Esophagus (tissue), 2 donors: Measurements from ENCODE around the gene ELP5. TPM values are rescaled to one million over a fixed set of nuclear protein-coding genes. Genes with fewer than 3 reads are reported as not detected.
A peak's percentile ranks its signal among the peaks of the same experiment; 100 is the strongest.

Source experiments
- H3K27ac ChIP-seq, 2 donors: one replicate each; pipeline ENCODE4 v1.5.1; 2013; ENCODE audit warnings: low read depth in 2 of 2, mild to moderate bottlenecking in 2 of 2, inconsistent platforms in 1 of 2, low read length in 1 of 2, moderate library complexity in 1 of 2
- H3K27me3 ChIP-seq, 2 donors: one replicate each; pipeline ENCODE4 v1.6.1; 2013; ENCODE audit warnings: low read length in 2 of 2, control low read depth in 1 of 2, mild to moderate bottlenecking in 1 of 2; ENCODE audit not compliant: insufficient read depth in 2 of 2, control insufficient read depth in 1 of 2
- H3K36me3 ChIP-seq, 2 donors: one replicate each; pipeline ENCODE4 v1.6.1; 2013; ENCODE audit warnings: low read length in 1 of 2; ENCODE audit not compliant: control insufficient read depth in 2 of 2, insufficient read depth in 2 of 2
- H3K4me1 ChIP-seq, 2 donors: one replicate each; pipeline ENCODE4 v1.6.1; 2013; ENCODE audit warnings: low read length in 1 of 2; ENCODE audit not compliant: control insufficient read depth in 2 of 2, insufficient read depth in 2 of 2
- H3K4me3 ChIP-seq, 2 donors: one replicate each; pipeline ENCODE4 v1.5.1; 2013; ENCODE audit warnings: low read length in 2 of 2, mild to moderate bottlenecking in 2 of 2, low read depth in 1 of 2, moderate library complexity in 1 of 2
- H3K9me3 ChIP-seq, 2 donors: one replicate each; pipeline ENCODE4 v1.6.1; 2013; ENCODE audit warnings: mild to moderate bottlenecking in 2 of 2, low read depth in 1 of 2, low read length in 1 of 2, moderate library complexity in 1 of 2; ENCODE audit not compliant: control insufficient read depth in 2 of 2, insufficient read depth in 1 of 2
- WGBS, 2 donors: extraction: QIAGEN DNeasy Blood & Tissue Kit; methylation state at CpG; one replicate each; pipeline ENCODE4 v1.1.7; 2013; 5-methylcytosine and 5-hydroxymethylcytosine counted together
- polyA plus RNA-seq, 2 donors: library from polyadenylated mRNA; stranded (reverse); fragments of 200-250 nt; gene quantifications; one replicate each; pipeline ENCODE4 v1.2.3, GENCODE V29; 2013
- donor health status: healthy with polysubstance abuse.
- donor health status: Bipolar disorder and iron deficiency.

Gene ELP5
- polyA plus RNA-seq, 2 donors, result 14.7 to 39.0 TPM

DNA sequence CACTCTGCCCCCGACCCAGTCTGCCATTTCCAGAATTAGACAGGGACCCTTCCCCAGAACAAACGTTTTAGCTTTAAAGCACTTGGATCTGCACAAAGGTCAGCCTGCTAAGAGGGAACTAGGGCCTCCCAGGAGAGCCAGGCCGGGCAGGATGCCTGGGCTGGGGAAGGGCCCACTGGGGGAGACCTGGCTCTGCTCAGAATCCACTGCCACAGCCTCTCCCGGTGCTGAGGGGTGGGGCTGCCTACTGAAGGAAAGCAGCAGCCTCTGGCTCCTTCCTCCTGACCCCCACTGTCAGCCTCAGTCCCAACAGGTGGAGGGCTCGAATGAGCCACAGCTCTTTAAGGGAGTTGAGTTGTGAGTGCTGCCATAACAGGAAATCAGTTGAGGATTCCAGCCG, 40.7 kb downstream of the ELP5 start:
- Histone ChIP-seq H3K27me3 (no peaks in the 10 kb centered on the region), H3K36me3 (no peaks in the 10 kb centered on the region), H3K4me1 (peaks cover 16 to 17% of the 10 kb centered on the region in 2 donors), H3K4me3 (no peak overlapping the region), H3K27ac (peak overlapping the region; percentile 32 to 86), H3K9me3 (no peaks in the 10 kb centered on the region)
- 14 to 26% methylated on average over 6 of the region's 6 CpGs for whole genome bisulfite sequencing, 2 donors

DNA sequence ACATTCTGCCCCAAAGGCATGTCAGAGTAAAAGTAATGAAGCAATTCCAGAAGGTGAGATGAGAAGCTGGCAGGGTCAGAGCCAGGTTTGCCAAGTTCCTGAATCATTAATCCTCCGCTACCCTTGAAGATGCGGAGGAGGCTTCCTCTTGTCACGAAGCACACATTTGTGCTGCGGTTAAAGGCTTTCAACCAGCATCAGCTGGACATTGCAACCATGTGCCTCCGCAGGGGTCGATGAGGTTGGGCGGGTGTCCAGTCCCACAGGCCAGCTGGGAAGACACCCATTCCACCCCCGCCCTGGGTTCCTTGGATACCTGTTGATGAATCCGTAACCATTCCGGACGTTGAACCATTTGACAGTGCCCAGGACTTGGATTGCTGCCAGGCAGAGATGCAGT, 41.1 kb downstream of the ELP5 start:
- peak overlapping the region; percentile 32 to 86 for H3K27ac ChIP-seq
- no peaks in the 10 kb centered on the region for H3K27me3 ChIP-seq
- H3K4me1 ChIP-seq, result peaks cover 16 to 17% of the 10 kb centered on the region in 2 donors
- H3K4me3 ChIP-seq, result no peak overlapping the region
- WGBS, 2 donors, result 47 to 65% methylated on average over 11 of the region's 11 CpGs
- no peaks in the 10 kb centered on the region for H3K36me3 ChIP-seq
- no peaks in the 10 kb centered on the region for H3K9me3 ChIP-seq

DNA sequence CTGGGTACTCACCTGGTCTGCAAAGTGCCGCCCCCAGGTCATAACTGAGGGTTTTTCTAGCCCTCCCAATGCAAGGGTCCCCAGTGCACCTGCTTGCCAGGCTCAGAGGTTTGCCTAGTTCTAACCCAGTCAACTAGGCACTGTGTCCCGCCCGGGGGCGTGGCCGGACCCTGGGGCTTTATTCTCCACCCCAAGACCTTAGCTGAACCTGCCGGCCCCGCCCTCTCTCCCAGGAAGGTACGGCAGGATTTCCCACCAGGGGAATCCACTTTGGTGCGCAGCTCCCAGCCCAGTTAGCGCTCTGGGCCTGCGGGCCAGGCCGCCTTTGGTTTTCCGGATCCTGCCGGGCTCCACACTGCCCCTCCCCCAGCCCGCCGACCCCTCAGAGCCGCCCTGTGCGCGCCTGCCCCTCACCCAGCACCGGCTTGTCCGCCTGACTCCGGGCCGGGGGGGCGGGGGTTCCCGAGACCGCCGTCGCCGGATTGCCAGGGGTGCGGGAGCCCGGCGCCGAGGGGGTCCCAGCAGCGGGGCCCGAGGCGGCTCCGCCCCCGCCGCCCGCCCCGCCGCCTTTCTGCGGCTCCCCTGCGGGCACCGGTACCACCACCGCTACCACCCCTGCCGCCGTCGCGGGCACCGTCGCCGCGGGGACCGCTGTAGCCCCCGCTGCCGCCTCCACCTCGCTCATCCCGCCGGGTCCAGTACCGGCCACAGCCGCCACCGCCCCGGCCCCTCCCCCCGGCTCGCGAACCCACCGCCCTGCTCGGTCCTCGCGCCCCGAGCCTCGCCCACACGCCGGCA, 42.0 kb downstream of the ELP5 start:
- Histone ChIP-seq H3K36me3 (no peaks in the 10 kb centered on the region), H3K4me3 (peak overlapping the region; percentile 26 to 27), H3K9me3 (no peaks in the 10 kb centered on the region), H3K27ac (peak overlapping the region; percentile 53 to 86), H3K27me3 (no peaks in the 10 kb centered on the region), H3K4me1 (peaks cover 16 to 17% of the 10 kb centered on the region in 2 donors)
- 5 to 7% methylated on average over 38 to 75 of the region's 75 CpGs for WGBS, 2 donors

DNA sequence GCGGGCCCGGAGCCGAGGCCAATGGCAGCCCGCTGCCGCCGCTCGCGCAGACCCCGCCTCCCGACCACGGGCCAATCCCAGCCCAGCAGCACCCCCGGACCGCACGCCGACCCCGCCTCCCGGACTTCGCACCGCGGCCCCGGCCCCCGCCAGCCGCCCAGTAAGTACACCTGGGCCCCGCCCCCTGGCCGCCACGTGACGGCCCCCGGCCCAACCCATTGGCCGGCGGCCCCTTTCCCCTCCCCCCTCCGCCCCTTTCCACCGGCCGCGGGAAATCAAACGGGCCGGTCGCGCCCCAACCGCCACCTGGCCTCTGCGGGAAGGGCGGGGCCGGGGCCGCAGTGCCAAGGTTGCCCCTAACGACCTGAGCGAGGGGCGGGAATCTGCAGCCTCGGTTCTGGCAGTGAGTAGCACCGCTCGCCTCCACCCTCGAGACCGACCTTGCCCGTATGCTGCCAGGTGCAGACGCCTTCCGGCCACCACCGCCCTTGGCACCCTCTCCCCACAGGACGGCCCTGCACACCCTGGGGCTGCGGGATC, 42.7 kb downstream of the ELP5 start, which contains the start of gene YBX2:
Gene YBX2 (minus strand): TSS at position 26 of the 540 bp plus-strand sequence. CDS start 139 bp downstream, outside the sequence.
- 2 to 3% methylated on average over 34 to 57 of the region's 57 CpGs for WGBS, 2 donors
- H3K4me1 ChIP-seq, result peaks cover 16 to 17% of the 10 kb centered on the region in 2 donors
- no peaks in the 10 kb centered on the region for H3K27me3 ChIP-seq
- no peaks in the 10 kb centered on the region for H3K36me3 ChIP-seq
- no peaks in the 10 kb centered on the region for H3K9me3 ChIP-seq
- H3K27ac ChIP-seq, result peak within 1 kb of the TSS; percentile 53 to 86
- H3K4me3 ChIP-seq, result peak within 1 kb of the TSS; percentile 26 to 36

DNA sequence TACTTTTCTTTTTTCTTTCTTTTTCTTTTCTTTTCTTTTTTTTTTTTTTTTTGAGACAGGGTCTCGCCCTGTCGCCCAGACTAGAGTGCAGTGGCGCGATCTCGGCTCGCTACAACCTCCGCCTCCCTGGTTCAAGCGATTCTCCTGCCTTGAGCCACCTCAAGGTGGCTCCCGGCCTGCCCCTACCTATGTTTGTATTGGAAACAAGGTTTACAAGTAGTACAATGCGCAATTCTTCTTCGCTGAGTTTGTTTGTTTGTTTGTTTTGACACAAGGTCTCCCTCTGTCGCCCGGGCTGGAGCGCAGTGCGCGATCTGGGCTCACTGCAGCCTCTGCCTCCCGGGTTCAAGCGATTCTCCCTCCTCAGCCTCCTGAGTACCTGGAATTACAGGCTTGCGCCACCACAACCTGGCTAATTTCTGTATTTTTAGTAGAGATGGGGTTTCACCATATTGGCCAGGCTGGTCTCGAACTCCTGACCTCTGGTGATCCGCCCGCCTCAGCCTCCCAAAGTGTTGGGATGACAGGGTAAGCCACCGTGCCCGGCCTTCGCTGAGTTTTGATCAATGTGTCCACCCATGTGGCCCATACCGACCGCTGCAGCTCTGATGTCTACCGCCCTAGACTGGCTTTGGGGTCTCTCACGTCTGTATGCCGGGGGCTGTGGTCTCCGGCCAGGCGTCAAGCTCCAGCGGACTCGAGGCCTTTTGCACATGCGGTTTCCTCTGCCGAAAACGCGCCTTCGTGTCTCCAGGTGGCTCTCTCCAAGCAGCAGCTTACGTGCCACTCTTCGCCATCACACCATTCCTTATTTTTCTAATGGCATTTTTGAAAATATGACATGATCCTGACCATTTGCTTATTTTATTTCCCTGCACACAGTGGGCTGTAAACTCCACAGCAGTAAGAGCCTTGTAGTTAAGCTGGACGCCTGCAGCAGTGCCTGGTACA, 43.5 kb downstream of the ELP5 start:
- Histone ChIP-seq H3K27ac (peak overlapping the region; percentile 25 to 62), H3K4me3 (peak overlapping the region; percentile 26 to 36), H3K36me3 (no peaks in the 10 kb centered on the region), H3K9me3 (no peaks in the 10 kb centered on the region), H3K4me1 (peaks cover 16 to 17% of the 10 kb centered on the region in 2 donors), H3K27me3 (no peaks in the 10 kb centered on the region)
- 58 to 60% methylated on average over 40 to 42 of the region's 42 CpGs for WGBS, 2 donors

DNA sequence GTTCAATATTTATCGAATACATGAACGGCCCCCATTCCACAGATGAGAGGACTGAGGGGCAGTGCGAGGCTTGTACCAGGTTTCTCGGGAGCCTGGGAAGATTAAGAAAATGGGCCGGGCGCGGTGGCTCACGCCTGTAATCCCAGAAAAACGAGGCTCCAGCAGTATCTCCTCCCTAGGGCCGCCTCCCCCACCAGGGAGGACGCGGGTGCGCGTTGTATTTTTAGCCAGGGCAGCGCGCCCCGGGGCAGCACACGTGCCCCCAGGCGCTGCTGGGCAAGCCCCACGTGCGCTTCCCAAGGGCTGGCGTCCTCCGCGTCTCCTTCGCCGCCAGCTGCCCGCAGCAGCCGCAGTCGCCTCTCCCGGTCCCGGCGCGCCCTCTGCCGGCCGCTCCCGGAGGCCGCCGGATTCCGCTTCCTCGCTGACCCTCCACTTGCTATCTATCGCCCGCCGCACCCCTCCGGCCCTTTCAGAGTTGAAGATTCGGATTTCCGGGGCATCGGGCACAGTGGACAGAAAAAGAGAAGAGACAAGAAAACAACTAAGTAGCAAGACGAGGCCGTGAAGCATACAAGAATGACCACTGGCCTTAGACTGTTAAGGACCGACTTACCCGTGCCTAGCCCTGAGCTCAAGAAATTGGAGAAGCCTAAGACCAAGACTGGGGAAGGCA, 44.3 kb downstream of the ELP5 start:
- peak overlapping the region; percentile 25 to 62 for H3K27ac ChIP-seq
- H3K27me3 ChIP-seq, result no peaks in the 10 kb centered on the region
- H3K36me3 ChIP-seq, result no peaks in the 10 kb centered on the region
- H3K4me3 ChIP-seq, result no peak overlapping the region
- H3K4me1 ChIP-seq, result peaks cover 16 to 17% of the 10 kb centered on the region in 2 donors
- no peaks in the 10 kb centered on the region for H3K9me3 ChIP-seq
- 3 to 4% methylated on average over 51 of the region's 51 CpGs for WGBS, 2 donors

DNA sequence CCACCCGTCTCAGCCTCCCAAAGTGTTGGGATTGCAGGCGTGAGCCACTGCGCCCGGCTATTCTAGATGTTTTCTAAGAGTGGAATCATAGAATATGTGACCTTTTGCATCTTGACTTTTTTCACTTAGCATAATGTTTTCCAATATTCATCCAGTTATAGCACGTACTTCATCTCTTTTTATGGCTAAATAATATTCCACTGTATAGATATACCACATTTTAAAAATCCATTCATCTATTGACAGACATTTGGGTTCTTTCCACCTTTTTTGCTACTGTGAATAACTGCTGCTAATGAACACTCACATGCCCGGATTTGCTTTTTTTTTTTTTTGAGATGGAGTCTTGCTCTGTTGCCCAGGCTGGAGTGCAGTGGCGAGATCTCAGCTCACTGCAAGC, 52.2 kb downstream of the ELP5 start:
- Histone ChIP-seq H3K4me1 (no peaks in the 10 kb centered on the region), H3K36me3 (no peaks in the 10 kb centered on the region), H3K27me3 (no peaks in the 10 kb centered on the region), H3K27ac (no peak overlapping the region), H3K4me3 (no peak overlapping the region), H3K9me3 (no peaks in the 10 kb centered on the region)
- WGBS, 2 donors, result 95 to 98% methylated on average over 7 of the region's 7 CpGs

DNA sequence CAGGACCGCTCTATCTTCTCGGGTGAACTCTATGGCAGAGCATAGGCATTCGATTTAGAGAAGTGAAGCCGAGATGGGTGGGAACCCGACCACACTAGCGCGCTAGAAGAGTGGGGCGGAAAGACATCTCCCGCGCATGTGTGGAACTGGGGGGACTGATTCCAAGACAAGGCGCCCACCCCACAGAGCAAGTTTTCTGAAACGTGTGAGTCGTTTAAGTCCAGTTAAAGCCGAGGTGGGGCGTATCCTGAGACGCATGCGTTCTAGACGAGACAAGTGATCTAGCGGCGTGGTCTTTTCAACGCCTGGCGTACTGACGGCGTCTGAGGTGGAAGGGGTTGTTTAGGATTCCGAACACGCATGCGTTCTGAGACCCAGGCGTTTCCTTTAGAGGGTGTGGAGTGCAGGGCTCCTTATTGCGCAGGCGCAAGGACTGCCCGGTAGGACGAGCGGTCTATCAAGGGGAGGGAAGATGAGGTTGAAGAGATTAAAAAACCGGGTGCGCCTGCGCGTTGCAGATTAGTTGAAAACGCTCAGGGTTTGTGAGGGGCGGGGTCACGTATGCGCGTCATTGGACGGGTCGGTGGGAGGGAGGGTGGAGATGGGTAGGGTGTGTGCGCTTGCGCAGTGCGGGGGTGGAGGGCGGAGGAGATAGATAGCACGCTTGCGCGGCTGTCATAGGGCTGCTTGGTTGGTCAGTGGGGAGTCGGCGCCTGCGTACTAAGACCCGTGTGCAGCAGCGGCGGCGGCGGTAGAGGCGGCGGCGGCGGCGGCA, 55.1 kb downstream of the ELP5 start, which contains the start of gene EIF5A:
Gene EIF5A (plus strand): TSS at position 718 of the 775 bp plus-strand sequence. CDS start 2,008 bp downstream, outside the sequence.
- H3K4me3 ChIP-seq, result peak within 1 kb of the TSS; percentile 91 to 94

More for the DNA sequence above, 55.1 kb downstream of the ELP5 start, which contains the start of gene EIF5A:
- peak within 1 kb of the TSS; percentile 100 for H3K27ac ChIP-seq
- WGBS, 2 donors, result 0 to 1% methylated on average over 64 of the region's 64 CpGs
- H3K27me3 ChIP-seq, result no peaks in the 10 kb centered on the region
- peaks cover 7 to 15% of the 10 kb centered on the region in 2 donors for H3K36me3 ChIP-seq
- H3K4me1 ChIP-seq, result peaks cover 2 to 9% of the 10 kb centered on the region in 2 donors
- no peaks in the 10 kb centered on the region for H3K9me3 ChIP-seq
